ENCODE results near the gene ZFHX3.
A peak's percentile ranks its signal among the peaks of the same experiment; 100 is the strongest.

Gene ZFHX3

GRCh38 chr16:72889616-72890582 is 158.0 kb downstream of the ZFHX3 start:
- peaks cover 0 to 18% (median 0%) of the 10 kb centered on the region in 11 experiments; a peak in 3 of 22 replicates for H4K20me1 ChIP-seq
- H3K4me2 ChIP-seq: no peak overlapping the region
- H3K9ac ChIP-seq: no peak overlapping the region
- H3K4me3 ChIP-seq: no peak overlapping the region
- H3K36me3 ChIP-seq: peaks cover 0 to 96% (median 0%) of the 10 kb centered on the region in 11 experiments; a peak in 7 of 22 replicates
- no peak overlapping the region for H3K27ac ChIP-seq
- TF ChIP-seq Cebpa-rat (IDR thresholded peaks at IDR 0.05): no peak
- H3K27me3 ChIP-seq: no peaks in the 10 kb centered on the region
- H3K9me3 ChIP-seq (replicated peaks in 1 of 11): peaks cover 14 to 38% (median 18%) of the 10 kb centered on the region in 11 experiments; a peak in 21 of 22 replicates
- peaks cover 0 to 17% (median 0%) of the 10 kb centered on the region in 10 experiments; a peak in 2 of 20 replicates for H3K4me1 ChIP-seq

- Histone ChIP-seq H3K9me3 (replicated peaks in 1 of 11) (peaks cover 14 to 38% (median 18%) of the 10 kb centered on the region in 11 experiments; a peak in 21 of 22 replicates), H3K27ac (no peak overlapping the region), H3K36me3 (peaks cover 0 to 97% (median 0%) of the 10 kb centered on the region in 11 experiments; a peak in 7 of 22 replicates), H3K4me2 (no peak overlapping the region), H3K4me1 (peaks cover 0 to 23% (median 0%) of the 10 kb centered on the region in 10 experiments; a peak in 2 of 20 replicates), H3K27me3 (no peaks in the 10 kb centered on the region), H3K9ac (no peak overlapping the region), H4K20me1 (peaks cover 0 to 35% (median 0%) of the 10 kb centered on the region in 11 experiments; a peak in 4 of 22 replicates), H3K4me3 (no peak overlapping the region)
- no peak for TF ChIP-seq Cebpa-rat (IDR thresholded peaks at IDR 0.05)
Measured at GRCh38 chr16:72887537-72887936, 160.4 kb downstream of the ZFHX3 start.

DNA sequence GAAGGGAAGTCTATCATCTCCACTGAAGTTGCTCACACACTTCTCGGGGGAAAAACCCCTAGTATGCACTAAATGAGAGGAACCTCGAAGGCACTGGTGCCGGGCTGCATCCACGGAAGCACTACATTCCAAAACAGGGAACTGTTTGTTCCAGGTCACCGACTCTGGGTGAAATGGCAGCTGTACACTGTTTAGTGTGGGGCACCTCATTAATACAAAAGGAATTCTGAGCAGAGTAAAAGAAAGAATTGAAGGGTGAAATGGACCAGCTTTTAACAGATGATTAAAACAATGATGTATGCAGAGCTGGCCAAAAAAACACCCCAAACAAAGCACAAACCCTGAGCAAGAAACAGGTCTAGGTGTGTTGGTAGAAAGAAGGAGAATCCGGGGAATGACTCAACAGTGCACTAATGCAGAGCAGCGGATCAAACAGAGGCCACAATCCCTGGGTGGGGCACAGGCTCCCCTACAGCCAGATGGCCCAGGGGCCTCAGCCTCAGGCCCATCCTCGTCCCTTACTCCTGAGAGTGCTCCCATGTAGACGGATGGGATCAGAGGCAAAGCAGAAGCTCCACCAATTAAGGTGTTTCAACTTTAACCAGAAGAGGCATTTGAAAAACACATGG is 161.5 kb downstream of the ZFHX3 start:
- Histone ChIP-seq H3K27me3 (no peaks in the 10 kb centered on the region), H3K4me3 (no peak overlapping the region), H3K27ac (no peak overlapping the region), H3K9ac (no peak overlapping the region), H3K36me3 (peaks cover 0 to 97% (median 0%) of the 10 kb centered on the region in 11 experiments; a peak in 7 of 22 replicates), H3K4me1 (peaks cover 2 to 25% (median 4%) of the 10 kb centered on the region in 10 experiments; a peak in 19 of 20 replicates), H4K20me1 (peaks cover 0 to 45% (median 0%) of the 10 kb centered on the region in 11 experiments; a peak in 4 of 22 replicates), H3K9me3 (replicated peaks in 1 of 11) (peaks cover 14 to 33% (median 18%) of the 10 kb centered on the region in 11 experiments; a peak in 21 of 22 replicates), H3K4me2 (no peak overlapping the region)
- TF ChIP-seq Cebpa-rat (IDR thresholded peaks at IDR 0.05): no peak

GRCh38 chr16:72884573-72884972 is 163.4 kb downstream of the ZFHX3 start:
- Histone ChIP-seq H4K20me1 (peaks cover 0 to 64% (median 0%) of the 10 kb centered on the region in 11 experiments; a peak in 4 of 22 replicates), H3K27me3 (no peaks in the 10 kb centered on the region), H3K4me3 (no peak overlapping the region), H3K9ac (no peak overlapping the region), H3K4me2 (no peak overlapping the region), H3K36me3 (peaks cover 0 to 90% (median 0%) of the 10 kb centered on the region in 11 experiments; a peak in 7 of 22 replicates), H3K4me1 (peaks cover 10 to 24% (median 13%) of the 10 kb centered on the region in 10 experiments; a peak in 19 of 20 replicates), H3K9me3 (replicated peaks in 1 of 11) (peaks cover 1 to 14% (median 6%) of the 10 kb centered on the region in 11 experiments; a peak in 17 of 22 replicates), H3K27ac (no peak overlapping the region)
- no peak for TF ChIP-seq Cebpa-rat (IDR thresholded peaks at IDR 0.05)

- H3K9ac ChIP-seq: no peak overlapping the region
- peaks cover 0 to 70% (median 0%) of the 10 kb centered on the region in 11 experiments; a peak in 4 of 22 replicates for H4K20me1 ChIP-seq
- no peak overlapping the region for H3K27ac ChIP-seq
- H3K9me3 ChIP-seq (replicated peaks in 1 of 11): peaks cover 0 to 12% (median 1%) of the 10 kb centered on the region in 11 experiments; a peak in 9 of 22 replicates
- H3K4me1 ChIP-seq: peaks cover 10 to 24% (median 13%) of the 10 kb centered on the region in 10 experiments; a peak in 19 of 20 replicates
- H3K4me2 ChIP-seq: no peak overlapping the region
- no peak overlapping the region for H3K4me3 ChIP-seq
- no peak for TF ChIP-seq Cebpa-rat (IDR thresholded peaks at IDR 0.05)
- peaks cover 0 to 90% (median 0%) of the 10 kb centered on the region in 11 experiments; a peak in 7 of 22 replicates for H3K36me3 ChIP-seq
- no peaks in the 10 kb centered on the region for H3K27me3 ChIP-seq
Measured at GRCh38 chr16:72884037-72884436, 163.9 kb downstream of the ZFHX3 start.

- H3K9ac ChIP-seq: no peak overlapping the region
Measured at GRCh38 chr16:72879846-72880245, 168.1 kb downstream of the ZFHX3 start.

GRCh38 chr16:72878301-72879269 is 169.3 kb downstream of the ZFHX3 start:
- no peak overlapping the region for H3K4me3 ChIP-seq
- peaks cover 0 to 62% (median 0%) of the 10 kb centered on the region in 11 experiments; a peak in 5 of 22 replicates for H3K36me3 ChIP-seq
- H3K27me3 ChIP-seq: no peaks in the 10 kb centered on the region
- H3K9ac ChIP-seq: no peak overlapping the region
- peak overlapping the region in 1 of 11 experiments; percentile 75; a peak in 3 of 22 replicates for H3K27ac ChIP-seq
- H3K4me1 ChIP-seq: peaks cover 49 to 60% (median 57%) of the 10 kb centered on the region in 10 experiments
- H3K4me2 ChIP-seq: peak overlapping the region in 8 of 11 experiments; percentile 72 to 92 (median 80); a peak in 12 of 22 replicates
- no peak for TF ChIP-seq Cebpa-rat (IDR thresholded peaks at IDR 0.05)
- peaks cover 0 to 17% (median 0%) of the 10 kb centered on the region in 11 experiments; a peak in 5 of 22 replicates for H3K9me3 ChIP-seq (replicated peaks in 1 of 11)
- peaks cover 0 to 79% (median 0%) of the 10 kb centered on the region in 11 experiments; a peak in 4 of 22 replicates for H4K20me1 ChIP-seq

More at GRCh38 chr16:72879846-72880245, 168.1 kb downstream of the ZFHX3 start:
- Histone ChIP-seq H3K4me3 (no peak overlapping the region), H3K4me1 (peaks cover 46 to 59% (median 51%) of the 10 kb centered on the region in 10 experiments), H3K36me3 (peaks cover 0 to 61% (median 0%) of the 10 kb centered on the region in 11 experiments; a peak in 5 of 22 replicates), H3K4me2 (peak overlapping the region in 3 of 11 experiments; percentile 5 to 71 (median 27); a peak in 4 of 22 replicates), H3K27ac (no peak overlapping the region), H3K27me3 (no peaks in the 10 kb centered on the region), H4K20me1 (peaks cover 0 to 86% (median 0%) of the 10 kb centered on the region in 11 experiments; a peak in 4 of 22 replicates), H3K9me3 (replicated peaks in 1 of 11) (peaks cover 0 to 17% (median 0%) of the 10 kb centered on the region in 11 experiments; a peak in 5 of 22 replicates)
- TF ChIP-seq Cebpa-rat (IDR thresholded peaks at IDR 0.05): no peak

Data from BLaER1 treated with 17β-estradiol and CSF1 and Interleukin-3, amounts not matched to agents 10 nM and 100 nM (cell line).